GM20000 (cell line): ENCODE measurements around the gene OMD.

Experiments
- DNase-seq: peaks from one replicate; pipeline ENCODE4 v3.0.0; 2012; ENCODE audit warnings: low spot score
- TF ChIP-seq, protein P1 (sequence below): IDR thresholded peaks from 2 replicates; pipeline ENCODE4 v1.5.1; 2012; ENCODE audit warnings: mild to moderate bottlenecking, control low read depth; ENCODE audit errors: extremely low read depth, missing control alignments

The OMD gene

DNA sequence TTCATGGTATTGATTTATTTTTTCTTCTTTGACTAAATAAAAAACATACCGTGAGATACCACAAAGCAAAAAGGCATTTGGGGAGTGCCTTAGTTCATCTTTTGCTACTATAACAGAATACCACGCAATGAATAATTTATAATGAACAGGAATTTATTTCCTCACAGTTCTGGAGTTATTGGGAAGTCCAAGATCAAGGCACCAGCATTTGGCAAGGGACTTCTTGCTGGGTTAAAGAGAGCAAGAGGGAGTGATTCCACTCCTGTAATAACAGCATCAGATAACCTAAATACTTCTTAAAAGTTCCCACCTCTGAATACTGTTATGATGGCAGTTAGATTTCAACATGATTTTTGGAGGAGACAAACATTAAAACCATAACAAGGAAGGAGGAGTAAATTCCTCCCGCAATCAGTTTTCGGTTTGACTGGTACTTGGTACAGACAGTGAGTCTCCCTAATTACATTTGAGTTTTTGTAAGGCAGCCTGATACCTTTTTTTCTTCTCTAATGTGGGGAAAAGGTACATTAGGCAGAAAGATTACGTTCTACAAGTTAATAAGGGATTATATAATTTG lies 8.8 kb upstream of the OMD start:
- no peak for DNase-seq
- TF ChIP-seq, protein P1, sequence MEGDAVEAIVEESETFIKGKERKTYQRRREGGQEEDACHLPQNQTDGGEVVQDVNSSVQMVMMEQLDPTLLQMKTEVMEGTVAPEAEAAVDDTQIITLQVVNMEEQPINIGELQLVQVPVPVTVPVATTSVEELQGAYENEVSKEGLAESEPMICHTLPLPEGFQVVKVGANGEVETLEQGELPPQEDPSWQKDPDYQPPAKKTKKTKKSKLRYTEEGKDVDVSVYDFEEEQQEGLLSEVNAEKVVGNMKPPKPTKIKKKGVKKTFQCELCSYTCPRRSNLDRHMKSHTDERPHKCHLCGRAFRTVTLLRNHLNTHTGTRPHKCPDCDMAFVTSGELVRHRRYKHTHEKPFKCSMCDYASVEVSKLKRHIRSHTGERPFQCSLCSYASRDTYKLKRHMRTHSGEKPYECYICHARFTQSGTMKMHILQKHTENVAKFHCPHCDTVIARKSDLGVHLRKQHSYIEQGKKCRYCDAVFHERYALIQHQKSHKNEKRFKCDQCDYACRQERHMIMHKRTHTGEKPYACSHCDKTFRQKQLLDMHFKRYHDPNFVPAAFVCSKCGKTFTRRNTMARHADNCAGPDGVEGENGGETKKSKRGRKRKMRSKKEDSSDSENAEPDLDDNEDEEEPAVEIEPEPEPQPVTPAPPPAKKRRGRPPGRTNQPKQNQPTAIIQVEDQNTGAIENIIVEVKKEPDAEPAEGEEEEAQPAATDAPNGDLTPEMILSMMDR, result no peak

DNA sequence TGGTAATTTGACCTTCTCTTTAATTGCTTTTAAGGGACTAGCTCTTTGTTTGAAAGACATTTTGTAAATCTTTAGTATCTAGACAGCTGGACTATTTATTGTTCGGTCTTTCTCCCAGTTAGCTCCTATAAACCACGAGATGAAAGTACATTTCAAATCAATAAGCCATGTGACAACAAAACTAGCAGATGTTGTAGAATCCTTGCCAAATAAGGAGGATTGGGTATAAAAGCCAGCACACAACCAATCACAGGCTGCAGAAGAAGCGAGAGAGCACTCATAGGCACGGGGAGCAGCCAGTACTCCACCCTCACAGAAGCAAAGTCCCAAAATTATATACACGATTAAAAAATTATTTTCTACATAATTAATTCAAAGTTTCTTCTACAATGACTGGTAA lies 8.1 kb upstream of the OMD start:
- DNase-seq, result no peak
- TF ChIP-seq, protein P1, result no peak

DNA sequence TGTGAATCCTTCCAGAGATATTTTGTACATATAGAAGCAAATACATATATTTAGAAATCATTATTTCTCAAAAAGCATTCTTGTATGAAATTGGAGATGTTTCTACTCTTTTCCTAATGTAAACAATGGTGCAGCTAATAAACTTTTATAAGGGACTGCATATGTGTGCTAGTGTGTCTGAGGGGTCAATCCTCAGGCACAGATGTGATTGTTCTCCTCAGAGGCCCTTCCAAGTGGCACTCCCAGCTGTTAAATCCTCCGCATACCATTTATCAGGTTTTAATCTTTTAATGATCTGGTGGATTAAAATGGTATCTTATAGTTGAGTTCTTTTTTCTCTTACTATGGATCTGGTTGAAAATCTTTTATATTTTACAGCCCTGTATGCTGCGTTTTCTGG lies 5.6 kb upstream of the OMD start:
- DNase-seq, result no peak
- TF ChIP-seq, protein P1, result no peak

DNA sequence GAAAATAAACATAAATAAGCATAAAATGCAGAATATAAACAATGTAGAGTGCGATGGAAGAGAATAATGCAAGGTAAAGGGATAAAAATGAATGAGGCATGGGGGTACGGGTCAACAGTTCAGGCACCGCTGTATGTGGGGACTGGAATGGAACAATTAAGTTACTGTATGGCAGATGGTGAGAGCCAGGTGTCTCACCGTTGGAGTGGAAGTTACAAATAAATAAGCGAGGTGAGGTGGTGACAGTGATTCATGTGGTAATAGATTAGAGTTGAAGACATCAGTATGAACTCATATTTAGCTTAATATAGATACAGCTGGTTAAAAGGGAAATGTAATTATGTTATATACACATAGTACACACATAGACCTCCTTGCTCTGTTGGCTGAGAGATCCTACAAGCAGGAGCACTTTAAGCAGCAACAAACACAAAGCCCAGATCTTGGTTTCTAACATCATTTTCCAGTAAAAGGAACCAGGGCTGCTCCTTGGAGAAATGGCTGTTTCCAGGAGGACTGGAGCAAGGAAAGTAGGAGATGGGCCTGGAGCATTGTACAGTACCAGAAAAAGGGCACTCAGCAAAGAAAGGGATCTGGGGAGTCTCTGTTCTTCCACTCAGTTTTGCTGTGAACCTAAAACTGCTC lies 2.4 kb upstream of the OMD start:
- no peak for DNase-seq
- TF ChIP-seq, protein P1, result no peak

DNA sequence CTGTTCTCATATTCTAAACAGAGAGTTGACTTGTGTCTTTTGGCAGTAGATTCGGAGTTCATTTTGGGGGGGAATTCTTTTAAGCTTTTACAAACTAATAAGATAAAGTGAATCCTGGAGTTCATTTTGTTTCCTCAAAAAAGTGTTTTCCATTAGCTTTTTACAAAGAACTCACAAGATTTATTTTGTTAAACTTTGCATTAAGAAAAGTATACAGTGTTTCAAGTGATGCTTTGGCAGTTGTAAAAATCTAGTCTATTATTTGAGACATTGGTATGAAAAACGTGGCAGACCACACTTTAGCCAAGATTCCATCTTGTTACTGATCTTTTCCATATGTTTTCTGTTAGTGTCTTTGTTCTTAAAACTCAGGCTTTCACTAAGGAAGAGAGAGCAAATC lies 1.2 kb upstream of the OMD start:
- no peak for DNase-seq
- TF ChIP-seq, protein P1, result no peak

DNA sequence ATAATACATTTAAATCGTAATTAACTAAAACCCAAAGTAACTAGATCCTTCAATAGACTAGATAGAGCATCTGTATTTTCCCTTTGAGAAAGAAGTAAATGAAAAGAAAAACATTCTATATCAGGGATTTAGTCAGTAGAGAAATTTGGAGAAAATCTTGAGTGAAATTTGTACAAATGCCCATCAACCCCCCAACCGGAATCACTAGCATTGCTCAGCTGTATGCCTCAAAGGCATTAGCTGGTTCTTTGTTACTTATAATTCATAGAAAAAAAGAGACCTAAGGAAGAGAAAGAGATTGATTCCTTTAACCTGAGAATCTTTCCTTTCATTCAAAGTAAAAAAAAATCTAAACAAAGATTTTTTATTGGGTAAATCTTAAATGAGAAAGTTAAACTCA lies 659 bp downstream of the OMD start:
- DNase-seq, result no peak
- TF ChIP-seq, protein P1, result no peak

DNA sequence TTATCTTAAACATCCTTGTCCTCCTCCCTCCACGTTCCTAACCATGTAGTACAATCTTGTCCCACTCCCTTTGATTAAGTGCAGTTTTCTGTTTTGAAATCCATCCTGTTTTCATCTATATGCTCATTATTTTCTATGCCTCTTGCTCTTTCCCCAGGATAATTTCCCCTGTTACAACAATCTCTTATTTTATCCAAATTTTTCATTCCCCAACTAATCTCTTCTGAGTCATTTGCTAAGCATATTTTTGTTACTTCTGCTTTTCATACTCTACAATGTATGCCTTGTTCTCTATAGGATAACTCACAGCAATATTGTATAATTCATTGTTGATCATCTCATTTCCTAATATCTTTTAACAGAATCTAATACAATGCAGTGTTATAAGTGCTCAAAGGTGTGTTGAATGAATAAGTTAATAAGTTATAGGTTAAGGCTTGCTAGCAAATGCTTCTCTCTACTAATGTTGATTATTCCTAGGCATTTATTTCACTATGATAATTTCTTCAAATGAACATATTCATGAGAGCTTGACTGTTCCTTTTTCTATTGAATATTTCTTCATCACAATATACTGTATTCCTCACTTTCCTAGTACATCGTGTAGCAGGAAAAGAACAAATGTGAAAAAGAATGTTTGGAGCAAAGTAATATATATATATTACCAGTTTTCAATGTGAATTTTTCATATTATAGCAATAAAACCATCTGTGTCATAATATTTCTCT lies 1.5 kb downstream of the OMD start:
- TF ChIP-seq, protein P1, result no peak
- DNase-seq, result no peak
